Endothelial cell of umbilical vein (primary cell): ENCODE data around the gene EIF2B5. TPM values are rescaled to one million over a fixed set of nuclear protein-coding genes. Genes with fewer than 3 reads are reported as not detected.

Experiments used
- BruUV-seq: library from RNA; stranded (reverse); fragments of 400-500 nt; replicated peaks from 2 replicates; lab custom pipeline; 2021; lab: Mats Ljungman, UMichigan
- CTCF ChIA-PET: fragments of 300-600, 350-600 bp; sonication (Branson Sonifier 250); formaldehyde crosslinking; loops from one replicate; lab custom pipeline; 2021; ENCODE audit warnings: antibody characterized with exemption, inconsistent platforms; lab: Charles Lee
- POLR2A ChIA-PET: fragments of 300-600, 350-600 bp; sonication (Branson Sonifier 250); formaldehyde crosslinking; loops from one replicate; lab custom pipeline; 2021; ENCODE audit warnings: antibody characterized with exemption, inconsistent platforms; lab: Charles Lee
- DNase-seq: peaks from one replicate; pipeline ENCODE4 v3.0.0-alpha.2; 2011; ENCODE audit warnings: low read depth, low spot score
- FAIRE-seq: peaks from 2 replicates; lab custom pipeline; 2011; peaks lifted over from hg19 to GRCh38; lab: Jason Lieb, UNC
- H2AFZ ChIP-seq: 2 replicates; pipeline ENCODE4 v1.6.0; 2012; ENCODE audit warnings: low read depth, low read length, control low read depth, inconsistent platforms
- H3K27ac ChIP-seq: 2 replicates; pipeline ENCODE4 v1.5.1; 2011; ENCODE audit warnings: low read depth, mild to moderate bottlenecking, control low read depth, low read length, moderate library complexity; ENCODE audit not compliant: insufficient read depth
- H3K27me3 ChIP-seq, 2 experiments: 2 replicates each; pipeline versions ENCODE4 v1.6.0 to v1.6.1; 2011; ENCODE audit warnings: low read length in 2 of 2, mixed read lengths in 1 of 2; ENCODE audit not compliant: control insufficient read depth in 2 of 2, insufficient read depth in 2 of 2
- H3K36me3 ChIP-seq, 2 experiments: 2 replicates in 1 of 2; 3 replicates in 1 of 2; pipeline ENCODE4 v1.5.1; 2011; ENCODE audit warnings: low read length in 2 of 2, mild to moderate bottlenecking in 1 of 2, moderate library complexity in 1 of 2; ENCODE audit not compliant: control insufficient read depth in 2 of 2, insufficient read depth in 2 of 2; ENCODE audit errors: extremely low read depth in 1 of 2
- H3K4me1 ChIP-seq: 3 replicates; pipeline ENCODE4 v1.5.1; 2011; ENCODE audit warnings: mild to moderate bottlenecking, low read length; ENCODE audit not compliant: control insufficient read depth, insufficient read depth; ENCODE audit errors: extremely low read depth
- H3K4me2 ChIP-seq: 2 replicates; pipeline ENCODE4 v1.6.1; 2011; ENCODE audit warnings: low read length, control low read depth, mixed read lengths; ENCODE audit not compliant: insufficient read depth
- H3K4me3 ChIP-seq, 3 experiments: fragments of 200-600 bp in 1 of 3; sonication (generic), shearing (Covaris generic) in 1 of 3; replicated peaks in 1 of 3; 2 replicates each; pipeline ENCODE4 v1.5.1; 2011 to 2016; ENCODE audit warnings: control low read depth in 3 of 3, low read length in 3 of 3, mild to moderate bottlenecking in 2 of 3, inconsistent platforms in 1 of 3, low read depth in 1 of 3, moderate library complexity in 1 of 3; ENCODE audit not compliant: insufficient read depth in 1 of 3
- H3K79me2 ChIP-seq: 2 replicates; pipeline ENCODE4 v1.6.0; 2012; ENCODE audit warnings: low read length, inconsistent platforms; ENCODE audit not compliant: control insufficient read depth, insufficient read depth
- H3K9ac ChIP-seq: replicated peaks from 2 replicates; pipeline ENCODE3; 2011; ENCODE audit warnings: low read length, control low read depth; ENCODE audit not compliant: insufficient read depth; ENCODE audit errors: extremely low read depth
- H3K9me1 ChIP-seq: replicated peaks from 3 replicates; pipeline ENCODE4 v1.6.0; 2011; ENCODE audit warnings: mild to moderate bottlenecking, low read length; ENCODE audit not compliant: control insufficient read depth, insufficient read depth; ENCODE audit errors: extremely low read depth
- H3K9me3 ChIP-seq: replicated peaks from 2 replicates; pipeline ENCODE4 v1.5.1; 2012; ENCODE audit warnings: low read length, inconsistent platforms; ENCODE audit not compliant: control insufficient read depth, insufficient read depth
- H4K20me1 ChIP-seq: replicated peaks from 2 replicates; pipeline ENCODE3; 2011; ENCODE audit warnings: mild to moderate bottlenecking, low read length; ENCODE audit not compliant: control insufficient read depth, insufficient read depth; ENCODE audit errors: extremely low read depth
- EZH2 ChIP-seq: IDR thresholded peaks from 2 replicates; pipeline ENCODE4 v1.6.1; 2012; ENCODE audit warnings: borderline replicate concordance, low read depth, mild to moderate bottlenecking, moderate library complexity, low read length, inconsistent platforms; ENCODE audit not compliant: severe bottlenecking
- FOS ChIP-seq: IDR thresholded peaks from 2 replicates; pipeline ENCODE4 v1.6.1; 2011; ENCODE audit warnings: mild to moderate bottlenecking, low read length, moderate library complexity, borderline replicate concordance; ENCODE audit not compliant: insufficient read depth
- GATA2 ChIP-seq: IDR thresholded peaks from 2 replicates; pipeline ENCODE4 v1.7.0; 2011; ENCODE audit warnings: low read depth, mild to moderate bottlenecking, moderate library complexity, mixed read lengths, low read length; ENCODE audit not compliant: insufficient read length, insufficient read depth
- MYC ChIP-seq: IDR thresholded peaks from one replicate; pipeline ENCODE4 v1.6.1; 2011; ENCODE audit warnings: mild to moderate bottlenecking, low read depth, low read length
- POLR2A ChIP-seq: IDR thresholded peaks from 2 replicates; pipeline ENCODE4 v1.6.1; 2012; ENCODE audit warnings: low read depth, mild to moderate bottlenecking, control low read depth, low read length
- POLR2AphosphoS5 ChIP-seq: IDR thresholded peaks from 2 replicates; pipeline ENCODE4 v1.6.1; 2012; ENCODE audit warnings: low read depth, mild to moderate bottlenecking, control low read depth, low read length, moderate library complexity; ENCODE audit not compliant: insufficient read depth
- dilution Hi-C: fragments of 300-500 bp; cut with MboI; formaldehyde crosslinking; loops from one replicate; pipeline ENCODE4 v1.15.0; 2019; ENCODE audit warnings: low sequenced_read_pairs; ENCODE audit not compliant: extremely low pct_ligation_motif_present
- intact Hi-C: fragments of 100-400 bp; cut with micrococcal nuclease; formaldehyde crosslinking; loops from one replicate; pipeline ENCODE4 v1.10.0; 2022
- polyA plus RNA-seq, 4 experiments: library from polyadenylated mRNA; depleted of rRNA in 3 of 4; stranded (reverse) in 3 of 4; unstranded in 1 of 4; fragments of >200 nt; gene quantifications; 2 replicates each; pipeline versions ENCODE4 v1.2.1 to v1.2.3, GENCODE V29; 2011 to 2012; ENCODE audit warnings: missing spikeins in 1 of 4
- total RNA-seq: library from RNA; stranded (reverse); gene quantifications from 2 replicates; pipeline ENCODE4 v1.2.3, GENCODE V29; 2021
- TF ChIP-seq, protein P1 (sequence below), 2 donors: IDR thresholded peaks; 1 replicate in 1 of 2; 2 replicates in 1 of 2; pipeline ENCODE4 v1.5.1; 2011; ENCODE audit warnings: low read length in 2 of 2, mild to moderate bottlenecking in 2 of 2, moderate library complexity in 2 of 2, control low read depth in 1 of 2, inconsistent platforms in 1 of 2, low read depth in 1 of 2; ENCODE audit not compliant: insufficient read depth in 1 of 2; ENCODE audit errors: extremely low read depth in 1 of 2
- TF ChIP-seq, protein P2 (sequence below): IDR thresholded peaks from 2 replicates; pipeline ENCODE4 v1.6.1; 2011; ENCODE audit not compliant: insufficient read depth, insufficient read length

The EIF2B5 gene
- total and polyA plus RNA-seq, 2 donors (not counting 3 experiments of a cell fraction or from before 2014, with no cell fraction given): 42.7 to 44.7 TPM

DNA sequence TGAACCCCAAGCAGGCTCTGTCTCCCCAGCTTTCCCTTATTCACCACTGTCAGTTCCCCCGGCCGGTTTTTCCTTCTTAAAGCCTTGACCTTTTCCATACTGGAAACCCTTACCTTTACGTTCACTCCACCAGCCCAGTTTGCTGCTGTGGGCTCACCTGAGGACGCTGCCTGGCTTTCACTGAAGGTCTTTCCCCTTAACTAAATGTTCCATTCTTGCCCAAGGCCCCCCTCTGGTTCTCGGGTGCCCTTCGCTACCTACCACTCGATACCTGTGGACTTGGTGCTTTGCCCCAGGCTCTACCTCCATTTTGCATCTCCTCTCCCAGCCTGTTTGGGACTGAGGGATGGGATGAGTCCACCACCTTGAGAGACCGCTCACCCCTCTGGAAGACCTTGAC, 40.3 kb downstream of the EIF2B5 start:
- Histone ChIP-seq H3K9me1 (no peaks in the 10 kb centered on the region), H3K79me2 (peaks cover 41% of the 10 kb centered on the region), H3K36me3 (peaks cover 18 to 43% of the 10 kb centered on the region in 2 experiments), H3K4me2 (peak overlapping the region; percentile 81), H3K9ac (peak overlapping the region; percentile 86), H3K27me3 (no peaks in the 10 kb centered on the region), H2AFZ (no peak overlapping the region), H3K27ac (peak overlapping the region; percentile 73), H3K4me3 (peak overlapping the region; percentile 84 to 97 (median 87)), H3K9me3 (no peaks in the 10 kb centered on the region), H3K4me1 (peaks cover 28% of the 10 kb centered on the region), H4K20me1 (no peaks in the 10 kb centered on the region)
- CTCF ChIA-PET: interaction anchor here (1.6 kb wide), 2 partner anchors 52 to 74 kb away, joined by 4 to 6 read pairs; partner anchors contain the start of gene EEF1AKMT4
- no peak for FAIRE-seq
- POLR2A ChIA-PET: no interaction called here
- intact Hi-C loops (loop anchor here (2.0 to 5.0 kb wide), 2 partner anchors 137 to 159 kb away; partner anchors contain the start of genes ABCC5 and EIF4G1), dilution Hi-C loops (no loop called here)
- TF ChIP-seq MYC (no peak), POLR2A (no peak), POLR2AphosphoS5 (no peak), FOS (no peak), GATA2 (no peak), EZH2 (no peak)
- TF ChIP-seq, protein P1, sequence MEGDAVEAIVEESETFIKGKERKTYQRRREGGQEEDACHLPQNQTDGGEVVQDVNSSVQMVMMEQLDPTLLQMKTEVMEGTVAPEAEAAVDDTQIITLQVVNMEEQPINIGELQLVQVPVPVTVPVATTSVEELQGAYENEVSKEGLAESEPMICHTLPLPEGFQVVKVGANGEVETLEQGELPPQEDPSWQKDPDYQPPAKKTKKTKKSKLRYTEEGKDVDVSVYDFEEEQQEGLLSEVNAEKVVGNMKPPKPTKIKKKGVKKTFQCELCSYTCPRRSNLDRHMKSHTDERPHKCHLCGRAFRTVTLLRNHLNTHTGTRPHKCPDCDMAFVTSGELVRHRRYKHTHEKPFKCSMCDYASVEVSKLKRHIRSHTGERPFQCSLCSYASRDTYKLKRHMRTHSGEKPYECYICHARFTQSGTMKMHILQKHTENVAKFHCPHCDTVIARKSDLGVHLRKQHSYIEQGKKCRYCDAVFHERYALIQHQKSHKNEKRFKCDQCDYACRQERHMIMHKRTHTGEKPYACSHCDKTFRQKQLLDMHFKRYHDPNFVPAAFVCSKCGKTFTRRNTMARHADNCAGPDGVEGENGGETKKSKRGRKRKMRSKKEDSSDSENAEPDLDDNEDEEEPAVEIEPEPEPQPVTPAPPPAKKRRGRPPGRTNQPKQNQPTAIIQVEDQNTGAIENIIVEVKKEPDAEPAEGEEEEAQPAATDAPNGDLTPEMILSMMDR (IDR thresholded peaks at IDR 0.05; ENCODE audit: extremely low read depth in 1 of 2, insufficient read depth in 1 of 2, low read depth in 1 of 2, low read length in 2 of 2): no peak
- TF ChIP-seq, protein P2, sequence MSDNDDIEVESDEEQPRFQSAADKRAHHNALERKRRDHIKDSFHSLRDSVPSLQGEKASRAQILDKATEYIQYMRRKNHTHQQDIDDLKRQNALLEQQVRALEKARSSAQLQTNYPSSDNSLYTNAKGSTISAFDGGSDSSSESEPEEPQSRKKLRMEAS: no peak
- TSS peak; percentile 11 for BruUV-seq
- no peak for DNase-seq
